ENCODE results near the gene TBX4. TPM values are rescaled to one million over a fixed set of nuclear protein-coding genes. Genes with fewer than 3 reads are reported as not detected.

Gene TBX4
- polyA plus RNA-seq, 3 donors: not detected

- Histone ChIP-seq H3K79me2 (ENCODE audit: insufficient read depth, low read length) (no peaks in the 10 kb centered on the region), H4K20me1 (ENCODE audit: insufficient read depth, low read length) (no peaks in the 10 kb centered on the region), H3K27ac (ENCODE audit: low read depth in 1 of 2, low read length in 2 of 2) (no peak overlapping the region), H3K27me3 (ENCODE audit: control insufficient read depth in 2 of 2, insufficient read depth in 2 of 2, low read length in 2 of 2) (peaks cover 5 to 48% of the 10 kb centered on the region in 2 donors), H2AFZ (ENCODE audit: insufficient read depth, low read depth, low read length, poor library complexity, severe bottlenecking) (no peak overlapping the region), H3K36me3 (replicated peaks in 1 of 2; ENCODE audit: control insufficient read depth in 1 of 2, insufficient read depth in 2 of 2, low read length in 2 of 2) (no peaks in the 10 kb centered on the region), H3K9ac (ENCODE audit: insufficient read depth, low read length, poor library complexity, severe bottlenecking) (no peak overlapping the region), H3K9me3 (replicated peaks in 1 of 2; ENCODE audit: control insufficient read depth in 1 of 2, insufficient read depth in 1 of 2, low read length in 2 of 2) (no peaks in the 10 kb centered on the region), H3K4me2 (replicated peaks; ENCODE audit: extremely low read depth, low read length, poor library complexity, severe bottlenecking) (no peak overlapping the region), H3K4me3 (replicated peaks in 1 of 3; ENCODE audit: low read depth in 2 of 3, low read length in 3 of 3) (no peak overlapping the region), H3K4me1 (ENCODE audit: control insufficient read depth in 1 of 2, insufficient read depth in 2 of 2, low read length in 2 of 2) (no peaks in the 10 kb centered on the region)
- H3K27me3 Mint-ChIP-seq (ENCODE audit: low read depth in 3 of 3): peaks cover 34 to 49% (median 41%) of the 10 kb centered on the region in 3 donors
- H3K27ac Mint-ChIP-seq: peak overlapping the region in 1 of 7 donors; percentile 11
- TF ChIP-seq, protein P1, sequence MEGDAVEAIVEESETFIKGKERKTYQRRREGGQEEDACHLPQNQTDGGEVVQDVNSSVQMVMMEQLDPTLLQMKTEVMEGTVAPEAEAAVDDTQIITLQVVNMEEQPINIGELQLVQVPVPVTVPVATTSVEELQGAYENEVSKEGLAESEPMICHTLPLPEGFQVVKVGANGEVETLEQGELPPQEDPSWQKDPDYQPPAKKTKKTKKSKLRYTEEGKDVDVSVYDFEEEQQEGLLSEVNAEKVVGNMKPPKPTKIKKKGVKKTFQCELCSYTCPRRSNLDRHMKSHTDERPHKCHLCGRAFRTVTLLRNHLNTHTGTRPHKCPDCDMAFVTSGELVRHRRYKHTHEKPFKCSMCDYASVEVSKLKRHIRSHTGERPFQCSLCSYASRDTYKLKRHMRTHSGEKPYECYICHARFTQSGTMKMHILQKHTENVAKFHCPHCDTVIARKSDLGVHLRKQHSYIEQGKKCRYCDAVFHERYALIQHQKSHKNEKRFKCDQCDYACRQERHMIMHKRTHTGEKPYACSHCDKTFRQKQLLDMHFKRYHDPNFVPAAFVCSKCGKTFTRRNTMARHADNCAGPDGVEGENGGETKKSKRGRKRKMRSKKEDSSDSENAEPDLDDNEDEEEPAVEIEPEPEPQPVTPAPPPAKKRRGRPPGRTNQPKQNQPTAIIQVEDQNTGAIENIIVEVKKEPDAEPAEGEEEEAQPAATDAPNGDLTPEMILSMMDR (IDR thresholded peaks at IDR 0.05): no peak
- no peaks in the 10 kb centered on the region for H3K4me1 Mint-ChIP-seq
- intact Hi-C loops (cut with micrococcal nuclease): no loop called here
- WGBS (ENCODE audit: insufficient coverage): 68% methylated on average over 8 of the region's 11 CpGs
- H3K4me3 Mint-ChIP-seq: peak overlapping the region in 1 of 2 donors; percentile 4
- peaks cover 0 to 3% (median 0%) of the 10 kb centered on the region in 7 donors for H3K9me3 Mint-ChIP-seq
- no peaks in the 10 kb centered on the region for H3K36me3 Mint-ChIP-seq
- DNase-seq: no peak
Observed at GRCh38 chr17:61425682-61426481, 26.3 kb upstream of the TBX4 start.

DNA sequence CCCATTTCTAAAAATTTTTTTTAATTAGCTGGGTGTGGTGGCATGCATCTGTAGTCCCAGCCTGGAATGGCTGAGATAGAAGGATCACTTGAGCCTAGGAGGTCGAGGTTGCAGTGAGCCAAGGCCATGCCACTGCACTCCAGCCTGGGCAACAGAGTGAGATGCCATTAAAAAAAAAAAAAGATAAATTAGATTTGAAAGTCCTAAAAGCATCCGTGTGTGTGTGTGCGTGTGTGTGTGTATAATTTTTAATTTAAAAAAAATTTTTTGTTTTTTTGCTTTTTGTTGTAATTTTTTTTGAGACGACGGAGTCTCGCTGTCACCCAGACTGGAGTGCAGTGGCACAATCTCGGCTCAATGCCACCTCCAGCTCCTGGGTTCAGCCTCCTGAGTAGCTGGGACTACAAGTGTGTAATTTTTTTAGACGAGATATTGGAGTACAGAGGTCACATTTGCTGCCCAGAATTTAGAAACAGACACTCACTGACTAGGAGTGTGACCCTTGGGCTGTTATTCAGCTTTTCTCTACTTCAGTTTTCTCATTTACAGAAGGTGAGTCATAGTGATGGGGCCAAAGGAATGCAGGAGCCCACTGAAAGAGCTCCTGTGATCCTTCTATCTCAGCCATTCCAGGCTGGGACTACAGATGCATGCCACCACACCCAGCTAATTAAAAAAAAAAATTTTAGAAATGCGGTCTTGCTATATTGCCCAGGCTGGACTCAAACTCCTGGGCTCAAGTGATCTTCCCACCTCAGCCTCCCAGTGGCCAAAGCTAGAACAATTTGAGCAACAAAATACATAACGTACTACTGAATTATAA lies 25.5 kb upstream of the TBX4 start:
- 100% methylated on average over 4 of the region's 10 CpGs for WGBS (ENCODE audit: insufficient coverage)
- DNase-seq: no peak
- no peaks in the 10 kb centered on the region for H3K4me1 Mint-ChIP-seq

More for the DNA sequence above, 25.5 kb upstream of the TBX4 start:
- H3K4me3 ChIP-seq (replicated peaks in 1 of 3; ENCODE audit: low read depth in 2 of 3, low read length in 3 of 3): no peak overlapping the region
- H3K4me2 ChIP-seq (replicated peaks; ENCODE audit: extremely low read depth, low read length, poor library complexity, severe bottlenecking): no peak overlapping the region
- H3K27ac ChIP-seq (ENCODE audit: low read depth in 1 of 2, low read length in 2 of 2): no peak overlapping the region
- Mint-ChIP-seq H3K9me3 (peaks cover 0 to 4% (median 0%) of the 10 kb centered on the region in 7 donors), H3K36me3 (no peaks in the 10 kb centered on the region), H3K4me3 (no peak overlapping the region), H3K27ac (no peak overlapping the region), H3K27me3 (ENCODE audit: low read depth in 3 of 3) (peaks cover 32 to 45% (median 37%) of the 10 kb centered on the region in 3 donors)
- H3K4me1 ChIP-seq (ENCODE audit: control insufficient read depth in 1 of 2, insufficient read depth in 2 of 2, low read length in 2 of 2): no peaks in the 10 kb centered on the region
- intact Hi-C loops (cut with micrococcal nuclease): no loop called here
- H3K27me3 ChIP-seq (ENCODE audit: control insufficient read depth in 2 of 2, insufficient read depth in 2 of 2, low read length in 2 of 2): peaks cover 6 to 42% of the 10 kb centered on the region in 2 donors
- H2AFZ ChIP-seq (ENCODE audit: insufficient read depth, low read depth, low read length, poor library complexity, severe bottlenecking): no peak overlapping the region
- H3K9me3 ChIP-seq (replicated peaks in 1 of 2; ENCODE audit: control insufficient read depth in 1 of 2, insufficient read depth in 1 of 2, low read length in 2 of 2): no peaks in the 10 kb centered on the region
- H3K9ac ChIP-seq (ENCODE audit: insufficient read depth, low read length, poor library complexity, severe bottlenecking): no peak overlapping the region
- H4K20me1 ChIP-seq (ENCODE audit: insufficient read depth, low read length): no peaks in the 10 kb centered on the region
- H3K79me2 ChIP-seq (ENCODE audit: insufficient read depth, low read length): no peaks in the 10 kb centered on the region
- H3K36me3 ChIP-seq (replicated peaks in 1 of 2; ENCODE audit: control insufficient read depth in 1 of 2, insufficient read depth in 2 of 2, low read length in 2 of 2): no peaks in the 10 kb centered on the region
- TF ChIP-seq, protein P1 (IDR thresholded peaks at IDR 0.05): no peak
